Activated gamma-delta T cell treated with Interleukin-2 at 50 U/mL for 16 hours (primary cell): Measurements from ENCODE around the gene DYNC1LI2.
"Not testable (repeated sequence)": the region's sequence is repeated elsewhere in the genome, so short reads cannot be mapped to it uniquely, and the experiment has no call there.

ENCODE experiments used
- DNase-seq: peaks from one replicate; pipeline ENCODE4 v3.0.0-alpha.2; 2020

Gene DYNC1LI2

DNA sequence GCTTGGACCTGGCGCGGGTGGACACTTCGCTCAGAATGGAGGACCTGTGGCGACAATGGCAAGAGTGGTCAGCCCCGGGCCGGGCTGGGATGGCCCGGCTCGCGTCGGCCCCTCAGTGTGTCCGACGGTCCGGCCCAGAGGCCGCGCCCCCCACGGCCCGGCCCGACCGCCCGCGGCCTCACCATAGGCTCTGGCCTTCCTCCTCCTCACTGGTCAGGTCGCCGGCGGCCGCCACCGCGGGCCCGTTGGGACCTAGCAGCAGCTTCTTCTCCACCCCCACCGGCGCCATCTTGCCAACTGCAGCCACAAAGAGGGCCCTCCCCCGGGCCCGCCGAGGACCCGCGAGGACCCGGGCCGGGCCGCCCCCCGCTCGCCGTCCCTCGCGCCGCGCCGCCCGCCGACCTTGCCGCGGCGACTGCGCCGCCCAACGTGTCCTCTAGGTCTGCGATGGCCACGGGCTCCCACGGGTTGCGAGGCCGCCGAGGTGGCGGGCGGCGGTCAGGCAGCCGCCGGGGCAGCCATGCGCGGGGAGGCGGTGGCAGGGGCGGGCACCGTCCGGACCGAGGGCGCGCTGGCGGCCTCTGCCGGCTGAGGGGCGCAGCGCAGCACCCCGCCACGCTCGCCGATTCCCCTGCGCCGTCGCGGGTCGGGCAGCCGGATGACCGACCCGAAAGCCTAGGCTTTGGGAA is at the start of gene DYNC1LI2:
Gene DYNC1LI2, minus strand, starts transcription at position 307 of the 689 bp plus-strand sequence. Its CDS starts 18 bp downstream, at position 289.
- peak; percentile 76 for DNase-seq

DNA sequence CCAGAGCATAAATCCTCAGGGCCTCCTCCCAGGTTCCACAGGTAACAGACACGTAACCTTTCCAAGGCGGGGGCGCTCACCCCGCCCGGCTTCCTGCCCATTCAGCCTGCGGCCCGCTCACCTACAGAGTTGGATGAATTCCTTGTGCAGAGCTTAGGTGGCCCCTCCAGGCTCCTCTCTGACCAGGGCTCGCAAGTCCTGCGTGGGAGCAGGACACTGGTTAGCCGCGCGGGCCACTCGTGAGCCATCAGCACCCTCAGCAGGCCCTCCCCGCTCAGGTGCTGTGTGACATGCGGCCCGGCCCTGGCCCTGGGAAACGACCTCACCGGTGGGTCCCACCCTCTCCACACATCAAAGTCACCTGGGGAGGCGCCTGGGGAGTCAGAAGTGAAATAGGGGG is 49.4 kb upstream of the DYNC1LI2 start:
- DNase-seq, result no peak

DNA sequence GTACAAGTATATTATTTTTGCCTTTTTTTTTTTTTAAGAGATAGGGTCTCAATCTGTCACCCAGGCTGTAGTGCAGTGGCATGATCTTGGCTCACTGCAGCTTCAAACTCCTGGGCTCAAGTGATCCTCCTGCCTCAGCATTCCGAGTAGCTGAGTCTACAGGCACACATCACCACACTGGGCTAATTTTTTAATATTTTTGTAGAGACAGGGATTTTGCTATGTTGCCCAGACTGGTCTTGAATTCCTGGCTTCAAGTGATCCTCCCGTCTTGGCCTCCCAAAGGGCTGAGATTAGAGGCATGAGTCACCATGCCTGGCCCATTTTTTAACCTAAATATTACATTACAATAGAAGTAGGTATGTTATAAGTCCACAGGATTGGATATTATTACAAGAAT is 46.8 kb upstream of the DYNC1LI2 start:
- DNase-seq, result no peak

DNA sequence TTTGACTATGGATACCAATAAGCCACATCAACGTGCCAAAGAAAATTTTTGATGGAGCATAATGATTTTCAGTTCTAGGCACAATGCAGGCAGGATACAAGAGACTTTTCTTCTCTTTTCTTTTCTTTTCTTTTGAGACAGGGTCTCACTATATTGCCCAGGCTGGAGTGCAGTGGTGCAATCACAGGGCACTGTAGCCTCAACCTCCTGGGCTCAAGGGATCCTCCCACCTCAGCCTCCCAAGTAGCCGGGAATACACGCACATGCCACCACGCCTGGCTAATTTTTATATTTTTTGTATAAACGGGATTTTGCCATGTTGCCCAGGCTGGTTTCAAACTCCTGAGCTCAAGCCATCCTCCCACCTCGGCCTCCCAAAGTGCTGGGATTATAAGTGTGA is 42.6 kb upstream of the DYNC1LI2 start:
- not testable (repeated sequence) for DNase-seq

DNA sequence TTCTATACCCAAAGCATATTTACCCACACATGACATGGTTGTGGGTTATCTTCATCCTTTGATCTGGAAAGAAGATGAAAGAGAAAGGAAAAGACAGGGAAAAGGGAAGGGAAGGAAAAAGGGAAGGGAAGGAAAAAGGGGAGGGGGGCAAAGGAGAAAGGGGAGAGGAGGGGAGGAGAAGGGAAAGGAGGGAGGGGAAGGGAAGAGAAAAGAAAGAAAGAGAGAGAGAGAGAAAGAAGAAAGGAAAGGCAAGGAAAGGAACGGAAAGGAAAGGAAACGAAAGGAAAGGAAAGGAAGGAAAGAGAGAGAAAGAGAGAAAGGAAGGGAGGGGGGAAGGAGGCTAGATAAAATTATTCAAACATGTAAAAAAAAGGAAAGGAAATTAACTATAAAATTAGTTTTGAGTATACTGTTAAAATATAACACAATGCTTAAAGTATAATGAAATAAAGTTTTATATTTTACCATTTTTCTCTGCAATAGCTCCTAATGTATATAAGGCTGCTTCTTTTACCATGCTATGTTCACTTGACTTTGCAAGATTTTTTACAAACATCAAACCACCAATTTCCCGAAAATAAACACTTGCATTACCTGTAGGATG is 38.8 kb upstream of the DYNC1LI2 start:
- no peak for DNase-seq

DNA sequence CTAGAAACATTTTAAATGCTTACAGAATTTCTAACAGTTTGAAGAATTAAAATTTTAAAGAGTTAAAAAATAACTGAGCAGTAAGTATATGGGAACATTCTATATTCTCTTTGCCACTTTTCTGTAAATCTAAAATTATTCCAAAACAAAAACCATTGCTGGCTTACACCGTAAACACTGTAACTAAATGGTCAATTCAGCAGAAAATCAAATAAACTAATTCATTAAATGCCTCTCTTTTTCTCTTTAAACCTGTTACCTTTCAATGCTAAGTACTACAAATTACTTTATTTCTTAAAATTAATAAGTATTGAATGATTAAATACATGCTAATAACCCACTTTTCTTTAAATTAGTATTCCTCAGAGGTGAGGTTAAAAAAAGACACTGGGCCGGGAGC is 36.0 kb upstream of the DYNC1LI2 start:
- DNase-seq, result no peak

DNA sequence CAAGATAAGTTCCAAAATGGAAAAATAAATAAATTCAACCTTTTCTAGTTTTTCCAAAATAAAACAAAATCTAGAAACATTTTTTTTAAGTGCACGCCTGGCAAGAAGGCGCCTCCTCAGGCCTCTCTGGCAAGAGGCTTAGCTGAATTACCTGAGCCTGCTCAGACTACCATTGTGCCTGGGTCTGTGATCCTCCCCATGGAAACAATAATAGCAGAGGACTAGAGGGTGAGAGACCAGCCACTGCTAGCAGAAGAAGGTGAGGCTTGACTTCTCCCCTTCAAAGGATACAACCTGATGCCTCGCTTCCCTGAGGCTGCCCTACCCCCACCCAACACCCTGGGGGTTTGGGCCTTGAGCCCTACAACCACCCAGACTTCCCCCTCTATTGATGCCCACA is 35.1 kb upstream of the DYNC1LI2 start:
- DNase-seq, result no peak

DNA sequence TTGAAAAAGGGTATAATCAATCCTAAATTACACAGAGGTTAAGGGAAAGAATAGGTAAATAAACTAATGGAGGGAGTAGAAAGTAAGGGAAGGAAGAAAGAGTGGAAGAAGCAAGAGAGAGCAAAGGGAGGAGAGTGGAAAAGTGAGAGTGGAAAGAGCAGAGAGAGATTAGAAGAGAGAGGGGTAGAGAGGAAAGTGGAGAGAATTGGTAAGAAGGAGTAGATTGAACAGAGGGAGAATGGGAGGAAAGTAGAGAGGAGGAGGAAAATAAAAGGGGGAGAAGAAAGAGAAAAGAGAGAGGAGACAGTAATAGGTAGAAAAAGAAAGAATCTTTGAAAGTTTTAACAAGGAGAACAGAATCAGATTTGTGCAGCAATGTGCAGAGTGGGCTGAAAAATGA is 25.0 kb upstream of the DYNC1LI2 start:
- no peak for DNase-seq

DNA sequence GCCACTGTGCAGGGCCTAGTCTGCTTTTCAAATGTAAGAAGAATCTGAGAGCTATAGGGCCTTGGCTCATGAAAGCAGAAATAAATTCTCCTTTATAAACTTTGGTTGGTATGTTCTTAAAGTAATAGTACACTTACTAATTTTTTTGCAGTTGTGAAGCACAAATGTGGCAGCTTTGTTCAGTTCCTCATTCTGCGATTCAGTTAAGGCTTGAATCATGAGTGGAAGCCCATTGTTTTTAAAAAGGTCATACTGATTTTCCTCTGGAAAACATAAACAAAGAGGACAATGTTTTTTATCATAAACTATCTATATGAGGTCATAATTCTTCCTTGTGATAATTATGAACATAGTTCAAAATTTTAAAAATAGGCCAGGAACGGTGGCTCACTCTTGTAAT is 23.6 kb upstream of the DYNC1LI2 start:
- no peak for DNase-seq

DNA sequence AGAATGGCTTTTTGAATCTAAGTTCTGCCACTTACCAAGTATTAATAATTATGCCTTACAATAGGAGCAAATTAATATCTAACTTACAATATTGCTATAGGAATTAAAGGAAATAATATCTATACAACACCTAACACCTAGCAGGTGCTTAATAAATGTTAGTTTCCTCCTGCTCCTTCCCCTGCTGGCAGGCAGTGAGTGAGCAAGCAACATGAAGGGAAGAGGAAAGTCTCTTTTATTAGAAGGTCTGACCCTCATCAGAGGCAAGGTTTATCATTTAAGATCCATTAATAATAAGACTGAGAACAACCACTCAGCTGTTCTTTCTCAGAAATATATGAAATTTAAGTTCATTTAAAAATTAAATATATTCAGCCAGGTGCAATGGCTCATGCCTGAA is 6.7 kb upstream of the DYNC1LI2 start:
- no peak for DNase-seq

DNA sequence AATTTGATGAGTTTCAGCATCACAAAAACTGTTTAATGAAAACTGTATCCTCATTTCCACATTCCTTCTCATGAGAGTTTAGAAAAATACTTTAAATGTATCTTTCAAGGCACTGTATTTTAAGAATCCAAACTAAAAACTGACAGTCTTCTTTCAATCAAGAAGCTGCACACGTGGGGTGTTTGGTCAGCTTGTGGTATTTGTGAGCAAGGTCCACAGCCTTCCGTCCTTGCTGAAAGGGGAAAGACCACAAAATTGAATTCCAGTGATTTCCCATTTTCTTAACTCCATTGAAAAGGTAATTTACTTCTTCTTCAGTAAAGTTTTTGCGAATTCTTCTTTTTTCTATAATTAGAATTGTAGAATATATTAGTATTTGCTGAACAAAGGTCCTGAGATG is 3.4 kb upstream of the DYNC1LI2 start:
- no peak for DNase-seq

DNA sequence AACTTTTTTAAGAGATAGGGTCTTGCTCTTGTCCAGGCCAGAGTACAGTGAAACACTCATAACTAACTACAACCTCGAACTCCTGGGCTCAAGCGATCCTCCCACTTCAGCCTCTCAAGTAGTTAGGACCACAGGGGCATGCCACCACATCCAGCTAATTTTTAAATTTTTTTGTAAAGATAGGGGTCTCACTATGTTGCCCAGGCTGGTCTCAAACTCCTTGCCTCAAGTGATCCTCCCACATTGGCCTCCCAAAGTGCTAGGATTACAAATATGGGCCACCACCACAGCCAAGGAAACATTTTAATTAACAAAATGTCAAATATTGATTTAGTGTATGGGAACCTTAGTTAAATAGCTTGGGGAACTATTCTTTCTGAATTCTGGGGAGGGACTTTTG is 2.8 kb upstream of the DYNC1LI2 start:
- DNase-seq, result no peak

DNA sequence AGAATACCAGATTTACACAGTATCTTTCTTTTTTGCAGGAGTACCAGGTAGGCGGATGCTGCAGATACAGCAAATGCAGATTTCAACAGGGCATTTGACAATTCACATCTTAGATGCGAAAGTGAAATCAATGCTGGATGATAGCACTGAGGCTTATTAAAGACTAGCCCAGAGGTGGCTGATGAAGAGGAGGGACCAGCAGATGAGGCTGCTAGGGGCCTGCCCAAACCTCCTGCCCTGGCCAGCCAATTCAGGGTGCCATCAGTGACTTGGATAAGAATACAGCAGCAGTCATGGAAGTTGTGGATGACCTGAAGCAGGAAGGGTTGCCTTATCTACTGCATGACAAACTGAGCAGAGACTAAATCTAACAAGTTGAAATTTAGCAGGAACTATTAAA is 1.5 kb upstream of the DYNC1LI2 start:
- DNase-seq, result no peak

DNA sequence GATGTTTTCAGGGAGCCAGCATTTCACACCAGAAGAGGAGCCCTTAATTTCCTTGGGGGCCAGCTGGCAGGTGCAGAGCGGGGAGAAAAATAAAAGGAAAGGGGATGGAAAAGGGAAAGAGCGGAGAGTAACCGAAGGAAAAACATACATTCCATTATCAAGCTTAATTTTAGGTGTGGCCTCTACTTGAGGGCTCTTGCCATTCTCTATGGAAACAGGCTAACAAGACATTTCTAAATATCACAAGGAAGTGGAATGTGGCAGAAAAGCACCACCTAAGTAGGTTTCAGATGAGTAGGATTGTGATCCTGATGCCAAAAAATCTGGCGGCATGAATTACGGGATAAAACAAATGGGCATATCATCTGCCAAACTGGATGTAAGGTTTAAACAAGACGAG is 970 bp upstream of the DYNC1LI2 start:
- DNase-seq, result no peak

DNA sequence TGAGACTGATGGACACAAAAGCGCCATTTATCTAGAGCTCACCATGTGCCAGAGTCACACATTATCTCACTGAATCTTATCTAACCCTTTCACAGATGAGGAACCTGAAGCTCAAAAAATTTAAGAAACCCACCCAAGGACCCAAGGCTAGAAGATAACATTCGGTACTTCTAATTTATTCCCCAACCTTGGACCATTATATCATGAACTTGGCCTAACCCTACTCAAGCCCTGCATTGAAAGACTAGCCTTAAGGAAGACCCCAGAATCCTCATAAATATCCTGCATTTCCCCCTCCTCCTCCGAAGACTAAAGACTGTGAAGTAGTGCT is 548 bp upstream of the DYNC1LI2 start:
- no peak for DNase-seq

DNA sequence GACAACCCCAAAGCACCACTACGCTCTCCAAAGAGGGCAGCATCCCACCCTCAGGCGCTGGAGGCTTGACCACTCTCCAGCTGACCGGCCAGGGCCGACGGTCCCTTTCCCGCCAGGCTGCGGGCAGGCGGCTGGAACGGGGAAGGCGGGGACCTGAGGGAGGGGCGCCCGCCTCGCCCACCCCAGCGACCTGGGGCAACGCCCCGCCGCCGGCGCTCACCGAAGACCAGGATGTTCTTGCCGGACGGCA is 431 bp downstream of the DYNC1LI2 start:
- no peak for DNase-seq

DNA sequence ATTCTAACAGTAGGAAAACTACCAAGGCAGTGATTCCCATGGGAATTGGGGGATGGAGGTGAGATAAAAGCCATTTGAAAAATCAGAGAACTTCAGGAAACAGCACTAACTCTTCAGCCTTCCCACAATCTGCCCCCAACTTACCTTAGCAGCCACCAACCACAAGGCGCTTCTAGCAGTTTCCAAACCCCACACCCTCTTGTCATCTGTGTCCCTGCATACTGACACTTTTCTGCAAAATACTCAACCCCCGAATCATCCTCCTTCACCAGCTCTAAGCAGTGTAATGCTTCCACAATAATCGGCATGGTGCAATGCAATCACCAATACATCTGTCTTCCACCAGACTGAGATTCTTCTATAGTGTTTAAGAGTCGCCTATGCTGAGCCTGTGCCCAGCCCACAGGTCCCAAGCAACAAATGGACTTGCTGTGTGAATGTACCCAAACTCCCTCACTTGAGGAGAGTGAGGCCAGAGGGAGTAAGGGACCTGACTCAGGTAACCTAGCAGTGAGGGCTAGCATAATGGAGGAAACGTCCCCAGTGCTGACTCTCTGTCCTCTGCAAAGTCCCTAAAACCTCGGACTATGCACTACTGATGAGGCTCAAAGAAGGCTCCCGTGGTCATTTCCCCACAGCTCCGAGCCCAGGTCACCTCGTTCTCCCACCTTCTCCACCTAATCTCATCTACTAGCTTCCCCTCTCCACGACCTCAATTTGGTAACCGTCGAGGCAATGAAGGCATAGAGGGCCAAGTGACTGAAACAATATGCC is 943 bp downstream of the DYNC1LI2 start:
- no peak for DNase-seq

DNA sequence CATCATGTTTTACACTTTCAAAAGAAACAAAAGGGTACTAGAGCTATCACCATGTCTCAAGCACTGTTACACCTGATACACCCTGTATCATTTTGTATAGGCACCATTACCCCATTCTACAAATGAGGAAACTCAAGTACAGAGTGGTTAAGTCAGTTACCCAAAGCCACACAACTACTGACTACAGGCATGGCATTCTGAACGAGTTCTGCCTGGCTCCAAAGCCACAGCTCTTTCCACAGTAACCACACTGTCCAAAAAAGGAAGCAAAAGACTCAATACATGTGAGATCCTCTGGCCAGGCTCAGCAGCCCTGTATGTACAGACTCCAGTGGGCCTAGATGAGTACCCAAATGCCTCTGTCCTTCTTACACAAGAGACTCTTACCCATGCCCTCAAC is 4.7 kb downstream of the DYNC1LI2 start:
- no peak for DNase-seq

DNA sequence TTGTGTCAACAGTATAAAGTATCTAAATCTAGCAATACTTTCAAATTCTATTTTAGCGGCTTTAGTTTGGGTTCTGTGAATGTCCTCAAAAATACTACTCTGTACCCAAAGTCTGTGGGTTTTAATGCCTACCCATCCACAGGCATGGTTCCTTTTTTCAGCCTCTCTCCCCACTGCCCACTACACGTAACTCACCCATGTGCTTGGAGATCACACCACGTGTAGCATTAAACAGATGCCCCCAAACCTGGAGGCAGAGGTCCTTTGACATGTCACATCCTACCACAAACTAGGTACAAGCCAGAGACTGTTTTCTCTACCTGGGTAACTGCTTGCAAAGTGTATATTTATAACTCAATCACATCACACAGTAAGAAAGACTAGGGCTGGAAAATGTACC is 5.4 kb downstream of the DYNC1LI2 start:
- DNase-seq, result no peak

DNA sequence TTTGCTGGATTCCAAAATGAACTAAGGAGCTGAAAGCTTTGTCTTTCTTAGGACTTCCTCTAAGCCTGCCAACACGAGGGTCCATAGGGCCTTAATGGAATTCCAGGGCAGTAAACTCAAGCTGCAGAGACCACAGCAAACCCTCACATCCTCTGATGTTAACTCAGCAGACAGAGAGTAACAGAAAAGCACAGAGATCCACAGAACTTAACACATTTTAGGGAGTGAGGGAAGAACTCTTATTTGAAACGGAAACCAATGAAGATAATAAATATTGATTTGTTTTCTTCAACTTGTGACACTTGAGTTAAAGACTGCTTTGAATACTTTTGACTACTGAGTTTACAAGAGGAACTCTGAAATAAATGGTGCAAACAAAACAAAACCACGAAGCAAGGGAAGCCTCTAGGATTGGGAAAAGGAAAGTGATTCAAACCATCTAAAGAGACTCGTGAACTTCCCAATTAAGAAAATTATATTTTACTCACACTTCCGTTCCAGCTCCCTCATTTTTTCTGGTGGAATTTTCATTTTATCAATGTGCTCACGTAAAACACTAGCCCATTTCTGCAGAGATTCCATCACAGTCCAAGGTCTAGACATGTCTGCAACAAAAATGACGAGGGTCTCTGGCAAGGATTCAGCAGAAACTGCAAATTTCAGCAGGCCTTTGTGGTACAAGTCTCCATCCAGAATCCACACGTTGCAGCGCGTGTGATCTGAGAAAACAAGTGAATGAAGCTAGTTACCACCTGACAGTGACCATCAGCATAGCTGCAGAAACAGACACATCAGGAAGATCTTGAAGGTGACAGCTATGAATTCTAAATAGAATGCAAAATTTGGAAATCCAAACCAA is 9.2 kb downstream of the DYNC1LI2 start:
- DNase-seq, result no peak

DNA sequence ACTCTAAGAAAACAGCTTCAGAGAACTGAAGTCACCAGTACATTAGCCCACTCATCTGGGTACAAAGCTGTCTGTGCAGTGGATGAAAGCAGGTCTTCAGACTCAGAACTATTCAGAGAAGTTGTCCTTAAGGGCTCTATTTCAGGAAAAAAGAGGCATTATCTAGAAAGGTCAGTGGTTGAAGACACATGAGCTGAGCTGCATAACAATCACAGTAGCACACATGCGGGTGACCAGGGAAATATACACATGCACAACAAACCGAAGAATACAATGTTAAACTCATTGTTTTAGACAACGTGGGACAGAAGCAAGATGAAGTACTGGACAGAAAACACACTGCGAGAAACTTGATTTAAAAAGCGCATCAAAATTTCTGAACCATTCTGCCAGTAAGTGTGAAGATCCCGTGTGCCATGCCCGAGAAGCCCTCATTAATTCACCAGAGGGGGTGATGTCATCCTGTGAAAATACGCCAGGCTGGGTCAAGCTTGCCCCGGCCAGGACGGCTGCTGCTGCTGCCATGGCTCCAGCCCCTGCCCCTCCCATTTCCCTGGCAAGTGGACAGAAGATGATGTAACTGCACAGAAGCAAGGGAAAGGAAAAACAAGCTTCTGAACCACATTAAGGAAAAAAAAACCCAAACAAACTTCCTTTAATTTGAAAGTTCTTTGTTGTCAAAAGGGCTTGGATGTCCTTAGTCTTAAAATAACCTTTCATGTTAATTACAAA is 10.1 kb downstream of the DYNC1LI2 start:
- DNase-seq, result no peak

DNA sequence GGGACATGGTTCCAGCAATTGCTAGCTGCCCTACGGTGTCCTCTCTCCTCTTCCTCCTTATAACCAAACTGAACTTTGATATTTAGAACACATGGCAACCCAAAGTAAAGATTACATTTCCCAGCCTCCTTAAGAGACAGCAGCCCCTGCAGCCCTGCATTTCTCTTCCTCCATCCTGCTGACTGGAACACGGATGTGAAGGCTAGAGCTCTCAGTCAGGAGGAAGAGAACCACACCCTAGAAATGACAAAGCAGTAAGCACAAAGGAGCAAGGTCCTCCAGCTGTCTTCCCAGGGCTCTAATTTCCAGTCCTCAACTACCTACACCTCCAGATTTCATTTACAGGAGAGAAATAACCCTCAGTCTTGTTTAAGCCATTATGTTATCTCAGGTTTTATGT is 10.9 kb downstream of the DYNC1LI2 start:
- no peak for DNase-seq

DNA sequence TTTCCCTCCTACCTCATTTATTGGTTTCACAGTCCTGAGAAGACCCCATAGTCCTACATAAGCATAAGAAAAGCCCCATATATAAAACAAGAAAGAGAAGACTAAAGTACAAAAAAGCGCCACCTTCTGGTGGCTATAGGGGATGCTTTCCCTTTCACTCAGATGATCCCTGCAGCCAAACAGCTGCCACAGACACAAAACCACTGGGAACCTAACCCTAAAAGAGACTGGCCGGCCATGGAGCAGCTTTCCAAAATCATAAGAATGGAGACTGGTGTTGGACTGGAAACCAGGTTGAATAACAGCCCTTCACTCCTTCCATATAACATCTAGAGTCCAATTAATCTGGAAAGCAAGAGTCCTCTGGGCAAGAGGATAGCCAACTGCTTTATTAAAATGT is 11.4 kb downstream of the DYNC1LI2 start:
- DNase-seq, result no peak
